GM21737 (cell line): ENCODE data around the gene DGKI.

Experiments used
- ATAC-seq: cut with Tn5 transposase; IDR thresholded peaks from one replicate; pipeline ENCODE4 v1.9.1; 2021; ENCODE audit warnings: mild to moderate bottlenecking, moderate library complexity; ENCODE audit not compliant: unreplicated experiment

DGKI gene

DNA sequence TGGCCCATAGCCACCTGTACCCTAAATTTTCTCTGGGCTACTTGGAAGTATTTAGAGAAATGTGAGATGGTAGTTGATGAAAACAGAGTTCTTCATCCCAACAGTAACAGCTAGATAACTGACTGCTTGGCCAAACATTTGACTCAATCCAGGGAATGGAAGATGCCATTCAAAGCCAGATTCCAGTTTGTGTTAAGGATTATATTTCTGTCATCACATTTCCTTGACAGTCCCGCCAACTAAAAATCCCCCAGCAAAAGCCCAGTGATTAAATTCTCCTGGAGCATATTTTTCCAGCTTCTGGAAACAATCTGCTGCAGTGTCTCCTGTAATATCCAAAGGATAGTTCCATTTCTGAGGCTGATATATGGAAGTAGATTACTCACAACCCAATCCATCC lies 457.9 kb downstream of the DGKI start:
- no peak for ATAC-seq

DNA sequence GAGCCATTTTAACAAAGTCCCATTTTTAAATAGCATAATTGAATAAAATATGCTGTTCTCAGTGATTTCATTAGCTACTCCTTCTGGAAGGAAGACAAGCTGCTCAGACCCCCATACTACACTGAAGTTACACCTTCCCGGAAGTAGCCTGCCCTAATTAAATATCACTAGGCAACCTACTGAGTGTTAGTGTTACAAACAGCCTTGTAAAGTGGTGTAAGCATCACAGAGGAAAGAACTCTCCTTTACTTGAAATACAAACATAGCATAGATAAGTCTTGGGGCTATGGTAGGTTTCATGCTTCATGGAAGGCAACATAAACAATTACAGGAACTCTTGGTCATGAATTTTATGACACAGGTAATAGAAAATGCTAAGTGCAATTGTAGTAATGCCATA lies 459.8 kb downstream of the DGKI start:
- no peak for ATAC-seq

GRCh38 chr7:137381045-137381444 lies 465.7 kb downstream of the DGKI start:
- ATAC-seq = no peak

DNA sequence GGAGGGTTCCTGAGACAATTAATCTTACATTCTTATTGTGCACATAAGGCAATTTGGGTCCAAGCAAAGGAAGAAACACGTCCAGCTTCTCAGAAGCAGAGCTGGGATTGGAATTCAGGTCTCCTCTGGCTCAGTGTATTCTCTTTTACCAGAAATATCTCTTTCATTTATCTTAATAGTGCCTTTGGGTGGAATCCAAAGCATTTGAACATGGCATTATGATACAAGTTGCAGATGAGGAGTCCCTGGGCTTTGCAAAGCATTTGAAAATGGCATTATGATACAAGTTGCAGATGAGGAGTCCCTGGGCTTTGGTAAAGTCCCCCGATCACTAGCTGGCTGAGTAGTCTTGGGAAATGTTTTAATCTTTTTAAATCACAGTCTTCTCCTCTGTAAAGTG lies 473.3 kb downstream of the DGKI start:
- ATAC-seq = no peak

- ATAC-seq = no peak
Measured at GRCh38 chr7:137371616-137372015, 475.2 kb downstream of the DGKI start.

DNA sequence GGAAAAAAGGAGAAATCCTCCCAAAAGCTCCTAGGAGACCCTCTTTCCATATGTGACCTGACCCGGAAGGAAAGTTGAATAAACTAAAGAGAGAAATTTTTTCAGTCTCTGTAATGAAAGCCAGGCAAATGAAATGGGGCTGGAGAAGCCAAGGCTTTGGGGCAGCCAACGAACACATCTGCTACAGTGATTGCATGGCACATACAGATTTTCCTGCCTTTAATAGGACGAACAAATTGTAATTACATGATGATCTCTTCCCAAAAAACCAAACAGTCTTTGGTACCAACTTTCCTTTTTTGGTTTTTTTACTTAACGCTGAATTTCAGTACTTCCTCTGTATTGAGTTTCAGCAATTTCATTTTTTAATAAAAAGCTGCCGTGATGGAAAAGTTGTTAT lies 479.8 kb downstream of the DGKI start:
- no peak for ATAC-seq

- ATAC-seq = no peak
Measured at GRCh38 chr7:137363683-137364082, 483.1 kb downstream of the DGKI start.

- no peak for ATAC-seq
Measured at GRCh38 chr7:137360087-137360679, 486.6 kb downstream of the DGKI start.

DNA sequence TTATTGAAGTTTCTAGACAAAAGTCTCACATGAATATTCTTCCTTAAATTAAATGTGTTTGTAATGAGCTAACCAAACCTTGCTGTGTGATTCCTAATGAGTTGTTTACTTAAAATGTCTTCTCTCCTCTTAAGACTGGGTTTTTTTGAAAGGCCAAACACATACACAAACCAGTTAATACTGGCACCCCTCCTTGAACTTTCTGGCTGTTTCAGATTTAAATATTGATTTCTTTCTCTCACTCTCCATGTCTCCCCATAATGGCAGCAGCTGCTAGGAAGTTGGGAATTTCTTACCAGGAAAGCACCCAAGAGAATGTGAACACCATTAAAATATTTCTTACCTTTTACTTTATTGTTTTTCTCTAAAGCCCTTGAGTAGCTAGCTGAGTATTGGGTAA lies 491.8 kb downstream of the DGKI start:
- ATAC-seq = no peak

DNA sequence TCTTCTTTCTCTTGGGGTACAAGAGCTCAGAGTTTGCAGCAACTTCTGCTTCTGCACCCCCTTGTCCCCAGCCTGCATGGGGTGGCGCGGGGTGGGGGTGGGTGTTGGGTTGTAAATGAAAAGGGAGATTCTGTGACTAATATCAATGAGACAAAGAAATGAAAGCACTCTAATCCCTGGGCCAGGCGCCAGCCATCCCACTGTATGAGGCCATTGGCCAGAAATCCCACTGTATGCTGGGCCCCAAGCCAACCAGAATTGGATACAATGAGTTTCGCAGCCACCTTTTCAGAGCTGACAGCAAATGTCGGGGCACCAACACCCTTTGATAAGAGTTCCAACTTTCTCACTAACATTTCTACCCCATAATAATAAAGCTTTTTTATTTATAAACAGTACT lies 492.4 kb downstream of the DGKI start:
- ATAC-seq = no peak

DNA sequence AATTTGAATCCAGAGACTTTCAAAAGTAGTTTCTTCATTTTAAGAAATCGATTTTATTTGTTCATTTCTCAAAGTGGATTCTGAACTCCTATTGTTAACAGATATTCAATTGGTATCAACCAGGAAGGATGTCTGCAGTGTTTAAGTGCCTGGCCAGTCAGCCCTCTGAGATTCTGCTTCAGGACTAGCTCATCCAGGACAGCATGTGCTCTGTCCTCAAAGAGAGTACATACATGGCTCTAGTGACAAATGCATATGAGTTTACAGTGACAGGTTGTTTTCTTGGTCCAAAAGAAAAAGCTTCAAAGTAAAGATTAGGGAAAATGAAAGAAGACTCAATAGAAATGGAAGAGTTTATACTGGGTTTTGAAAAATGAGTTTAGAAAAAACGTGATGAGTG lies 494.8 kb downstream of the DGKI start:
- no peak for ATAC-seq

DNA sequence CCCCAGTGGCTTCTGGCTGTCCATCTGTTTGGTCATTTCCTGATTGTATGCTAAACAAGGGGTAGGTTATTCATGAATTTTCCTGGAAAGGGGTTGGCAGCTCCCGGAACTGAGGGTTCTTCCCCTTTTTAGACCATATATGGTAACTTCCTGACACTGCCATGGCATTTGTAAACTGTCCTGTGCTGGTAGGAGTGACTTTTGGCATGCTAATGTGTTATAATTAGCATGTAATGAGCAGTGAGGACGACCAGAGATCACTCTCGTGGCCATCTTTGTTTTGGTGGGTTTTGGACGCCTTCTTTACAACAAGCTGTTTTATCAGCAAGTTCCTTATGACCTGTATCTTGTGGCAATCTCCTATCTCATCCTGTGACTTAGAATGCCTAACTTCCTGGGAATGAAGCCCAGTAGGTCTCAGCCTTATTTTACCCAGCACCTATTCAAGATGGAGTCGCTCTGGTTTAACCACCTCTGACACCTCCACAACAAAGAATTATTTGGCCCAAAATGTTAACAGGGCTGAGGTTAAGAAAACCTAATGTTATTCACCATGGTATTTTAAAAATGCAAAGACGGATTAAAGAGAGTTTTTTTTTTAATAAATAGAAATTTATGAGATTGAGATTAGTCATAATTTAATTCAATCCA lies 500.9 kb downstream of the DGKI start:
- no peak for ATAC-seq

DNA sequence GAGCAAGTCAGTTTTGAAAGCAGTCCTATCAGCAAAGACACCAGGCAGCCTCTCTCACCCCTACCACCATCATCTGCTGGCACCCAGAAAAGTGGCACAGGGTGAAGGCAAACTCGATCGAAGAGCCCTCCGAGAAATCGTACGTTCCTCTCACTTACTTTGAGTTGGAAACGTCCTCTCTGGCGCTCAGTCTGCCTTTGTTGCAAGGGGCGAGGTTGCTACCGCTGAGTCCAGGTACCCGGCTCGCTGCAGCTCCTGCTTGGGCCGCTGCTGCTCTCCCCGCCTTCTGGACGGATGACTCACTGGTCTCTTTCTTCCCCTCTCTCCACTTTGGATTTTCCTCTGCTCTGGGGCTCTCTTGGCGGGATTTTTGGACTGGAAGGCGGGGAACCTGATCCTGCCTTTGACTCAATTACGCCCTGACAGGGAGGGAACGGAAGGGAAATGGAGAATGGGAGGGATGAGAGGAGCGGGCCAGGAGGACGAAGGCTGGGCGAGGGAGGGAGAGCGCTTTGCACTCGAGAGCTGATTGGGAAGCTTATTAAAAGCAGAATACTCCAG lies 503.4 kb downstream of the DGKI start, which contains the start of gene PTN:
Gene PTN (minus strand): TSS at position 453 of the 561 bp plus-strand sequence. CDS start 88,760 bp downstream, outside the sequence.
- no peak for ATAC-seq

DNA sequence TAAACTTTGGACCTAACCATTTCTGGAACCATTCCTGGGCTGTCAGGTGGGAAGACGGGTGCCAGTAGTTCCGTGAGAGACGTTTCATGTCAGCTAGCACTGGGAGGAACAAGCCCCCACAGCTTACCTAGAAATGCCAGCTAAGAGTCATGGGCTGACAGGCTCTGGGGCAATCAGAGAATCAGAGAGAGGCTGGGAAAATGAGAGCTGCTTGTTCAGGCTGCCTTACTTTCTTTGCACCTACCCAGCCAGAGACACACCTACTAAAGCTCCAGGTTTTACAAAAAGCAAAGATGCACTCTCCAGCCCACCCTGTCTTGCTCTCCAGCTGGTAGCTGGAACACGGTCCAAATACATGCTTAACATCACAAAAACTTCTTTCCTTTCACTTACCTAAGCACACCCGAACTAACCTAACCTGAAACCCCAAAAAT lies 503.9 kb downstream of the DGKI start:
- no peak for ATAC-seq

GRCh38 chr7:137342265-137342664 lies 504.5 kb downstream of the DGKI start:
- ATAC-seq = no peak

DNA sequence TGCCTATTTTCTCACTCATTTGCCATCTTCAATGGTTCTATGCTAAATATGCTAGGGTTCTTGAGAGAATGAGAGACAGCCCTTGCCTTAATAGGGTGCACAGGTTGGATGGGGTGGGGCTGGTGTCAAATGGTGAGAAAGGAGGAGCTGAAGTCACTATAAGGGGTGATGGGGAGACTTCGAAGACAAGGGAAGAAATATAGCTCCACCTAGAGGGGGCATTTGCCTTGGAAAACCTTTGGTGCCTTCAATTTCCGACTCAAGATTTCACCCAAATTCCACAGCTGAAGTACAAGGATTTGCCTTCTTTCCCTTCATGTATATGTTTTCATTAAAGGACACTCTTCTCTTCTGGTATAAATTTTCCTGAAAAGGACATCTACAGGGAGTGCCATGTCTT lies 508.9 kb downstream of the DGKI start:
- no peak for ATAC-seq

- ATAC-seq = no peak
Measured at GRCh38 chr7:137335814-137336213, 511.0 kb downstream of the DGKI start.

DNA sequence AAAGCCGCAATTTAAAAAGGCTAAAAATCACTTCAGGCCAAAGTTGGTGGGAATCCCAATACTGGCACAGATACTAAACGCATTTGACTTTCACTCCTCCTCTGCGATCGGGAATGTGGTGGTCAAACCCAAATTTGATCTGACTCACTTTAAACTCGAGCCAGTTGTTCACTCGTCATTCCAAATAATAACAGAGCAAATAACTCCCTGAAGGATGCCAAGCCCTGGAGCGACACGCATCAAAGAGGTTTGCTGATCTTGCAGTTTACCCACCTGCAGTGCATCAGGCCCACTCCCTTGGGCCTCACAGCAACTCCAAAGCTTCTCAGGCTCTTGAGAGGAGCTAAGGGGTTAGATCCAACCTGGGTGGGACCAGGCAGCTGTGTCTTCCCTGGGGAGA lies 515.4 kb downstream of the DGKI start:
- ATAC-seq = no peak
